IPS DF 4.7 (cell line): ENCODE measurements around the gene DMRTC2.

Experiments
- DNase-seq: peaks from one replicate; pipeline ENCODE4 v3.0.0-alpha.2; 2013; ENCODE audit warnings: low spot score; ENCODE audit errors: extremely low read depth

The DMRTC2 gene

DNA sequence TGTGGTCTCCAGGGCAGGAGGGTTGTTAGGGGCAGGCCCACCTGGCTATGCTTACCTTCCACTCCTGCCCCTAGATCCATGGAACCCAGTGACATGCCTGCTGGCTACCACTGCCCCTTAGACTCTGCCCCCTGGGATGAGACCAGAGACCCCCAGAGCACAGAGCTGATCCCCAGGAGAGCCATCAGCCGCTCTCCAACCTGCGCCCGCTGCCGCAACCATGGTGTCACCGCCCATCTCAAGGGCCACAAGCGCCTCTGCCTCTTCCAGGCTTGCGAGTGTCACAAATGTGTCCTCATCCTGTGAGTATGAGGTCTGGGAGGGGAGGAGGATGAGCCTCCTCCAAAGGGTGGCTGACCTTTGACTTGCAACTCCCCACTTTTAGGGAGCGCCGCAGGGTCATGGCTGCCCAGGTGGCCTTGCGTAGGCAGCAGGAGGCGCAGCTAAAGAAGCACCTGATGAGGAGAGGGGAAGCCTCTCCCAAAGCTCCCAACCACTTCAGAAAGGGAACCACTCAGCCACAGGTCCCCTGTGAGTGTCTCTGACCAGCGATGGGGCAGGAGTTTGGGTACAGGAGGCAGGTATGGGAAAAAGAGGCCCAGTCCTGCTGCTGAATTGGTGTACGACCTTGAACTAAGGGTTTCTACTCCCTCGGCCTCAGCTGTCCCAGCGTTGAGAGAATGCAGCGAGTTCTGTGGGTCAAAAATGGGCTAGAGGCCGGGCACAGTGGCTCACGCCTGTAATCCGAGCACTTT lies 2.7 kb downstream of the DMRTC2 start:
- DNase-seq, result no peak

GRCh38 chr19:41848666-41849065 lies 3.8 kb downstream of the DMRTC2 start:
- no peak for DNase-seq

DNA sequence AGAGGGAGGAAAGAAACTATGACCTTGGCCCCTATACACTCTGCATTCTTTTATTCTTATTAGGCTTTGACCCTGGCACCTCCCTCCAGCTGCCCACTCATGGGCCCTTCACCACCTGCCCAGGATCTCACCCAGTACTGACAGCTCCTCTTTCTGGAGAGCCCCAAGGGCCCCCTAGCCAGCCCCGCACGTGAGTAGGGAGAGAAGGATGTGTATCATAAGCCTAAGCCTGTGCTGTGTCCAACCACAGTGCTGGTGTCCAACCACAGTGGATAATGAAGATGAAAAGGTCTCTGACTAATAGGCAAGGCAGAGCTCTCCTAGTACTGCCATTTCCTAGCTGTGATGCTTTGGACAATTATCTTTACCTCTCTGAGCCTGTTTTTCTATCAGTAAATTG lies 4.2 kb downstream of the DMRTC2 start:
- no peak for DNase-seq

DNA sequence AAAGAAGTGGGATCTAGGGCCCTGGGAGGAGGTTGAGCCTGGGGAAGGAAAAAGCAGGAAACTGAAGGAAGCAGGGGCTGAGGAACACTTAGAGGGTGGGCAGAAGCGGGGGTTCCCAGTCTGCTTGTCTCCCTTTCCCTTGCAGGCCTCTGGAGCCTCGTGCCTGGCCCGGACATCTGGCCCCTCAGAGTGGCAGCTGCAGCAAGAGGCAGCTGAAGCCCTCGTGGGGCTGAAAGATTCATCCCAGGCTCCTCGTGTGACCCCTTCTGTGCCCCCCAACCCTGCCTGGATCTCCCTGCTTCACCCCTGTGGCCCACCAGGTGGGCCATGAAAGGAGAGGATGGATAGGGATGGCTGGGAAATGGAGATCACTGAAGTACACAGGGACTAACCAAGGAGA lies 5.5 kb downstream of the DMRTC2 start:
- no peak for DNase-seq

DNA sequence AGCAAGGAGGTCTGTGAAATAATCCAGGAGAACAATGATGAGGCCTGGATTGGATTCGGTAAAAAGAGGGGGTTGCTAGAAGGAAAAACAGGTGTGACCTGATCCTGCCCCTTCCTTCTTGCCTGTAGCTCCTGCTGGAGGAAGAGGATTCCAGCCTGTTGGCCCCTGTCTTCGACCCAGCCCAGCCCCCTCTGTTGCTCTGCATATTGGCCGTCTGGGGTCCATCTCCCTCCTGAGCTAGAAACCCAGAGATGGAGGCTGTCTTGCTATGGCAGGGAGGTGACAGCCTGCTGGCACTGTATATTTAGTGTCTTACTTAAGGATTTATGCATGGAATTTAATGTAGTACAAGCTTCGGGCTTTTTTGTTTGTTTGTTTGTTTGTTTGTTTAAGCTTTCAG lies 6.6 kb downstream of the DMRTC2 start:
- DNase-seq, result no peak

DNA sequence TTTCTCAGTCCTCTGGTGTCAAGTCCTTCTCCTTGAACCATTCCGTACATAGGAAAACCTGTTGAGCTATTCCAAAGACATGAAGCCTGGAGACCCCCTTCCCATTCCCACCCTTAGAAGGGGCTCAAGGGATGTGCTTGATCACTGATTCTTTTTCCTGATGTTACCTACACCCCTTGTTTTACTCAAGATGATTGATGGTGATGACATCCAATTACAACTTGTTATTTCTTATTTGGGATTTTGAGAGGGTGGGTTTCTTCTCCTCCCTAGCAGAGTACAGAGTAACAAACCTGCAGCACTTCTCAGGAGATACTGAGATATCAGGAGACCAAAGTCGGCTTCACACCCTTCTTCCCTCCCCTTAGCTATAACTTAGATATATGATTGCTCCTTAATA lies 8.5 kb downstream of the DMRTC2 start:
- no peak for DNase-seq

DNA sequence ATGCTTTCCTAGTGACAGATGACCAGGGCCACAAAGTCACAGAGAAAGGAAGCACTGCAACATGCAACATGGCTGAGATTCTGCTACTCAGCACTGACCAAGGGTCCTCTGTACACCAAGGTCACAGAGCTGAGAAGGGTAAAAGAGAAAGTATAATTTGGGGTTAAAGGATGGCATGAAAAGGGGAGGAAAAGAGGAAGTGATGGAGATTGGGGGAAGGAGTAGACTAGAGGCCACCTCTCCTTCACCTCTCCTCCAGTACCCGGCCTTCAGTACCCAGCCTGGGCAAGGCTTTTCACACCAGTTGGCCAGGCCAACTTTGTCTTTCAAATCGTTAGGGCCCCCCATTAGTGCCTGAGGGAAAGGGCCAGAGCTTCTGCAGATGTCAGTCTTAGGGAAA lies 8.9 kb downstream of the DMRTC2 start:
- DNase-seq, result no peak

DNA sequence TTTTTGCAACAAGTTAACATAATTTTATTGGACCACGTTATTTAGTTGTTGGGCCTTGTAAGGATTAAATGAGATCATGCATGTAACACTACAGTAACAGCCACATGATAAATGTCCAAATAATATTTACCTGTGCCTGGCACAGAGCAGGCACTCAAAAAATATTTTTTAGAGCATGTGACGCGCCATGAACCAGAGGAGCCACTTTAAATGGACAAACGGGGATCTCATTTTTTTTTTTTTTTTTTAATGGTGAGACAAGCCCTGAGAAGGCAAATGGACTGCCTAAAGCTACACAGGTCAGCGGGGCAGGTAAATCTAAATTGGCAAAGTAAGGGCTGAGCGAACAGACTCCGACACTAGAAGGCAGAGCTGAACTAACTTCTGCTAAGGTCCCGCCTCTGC lies 14.4 kb downstream of the DMRTC2 start:
- DNase-seq, result no peak

GRCh38 chr19:41859618-41860418 lies 15.0 kb downstream of the DMRTC2 start, which contains the start of gene RPS19:
RPS19 (plus strand) TSS chr19:41860255; CDS start chr19:41860775, 520 bp downstream.
- DNase-seq, result peak; percentile 94

DNA sequence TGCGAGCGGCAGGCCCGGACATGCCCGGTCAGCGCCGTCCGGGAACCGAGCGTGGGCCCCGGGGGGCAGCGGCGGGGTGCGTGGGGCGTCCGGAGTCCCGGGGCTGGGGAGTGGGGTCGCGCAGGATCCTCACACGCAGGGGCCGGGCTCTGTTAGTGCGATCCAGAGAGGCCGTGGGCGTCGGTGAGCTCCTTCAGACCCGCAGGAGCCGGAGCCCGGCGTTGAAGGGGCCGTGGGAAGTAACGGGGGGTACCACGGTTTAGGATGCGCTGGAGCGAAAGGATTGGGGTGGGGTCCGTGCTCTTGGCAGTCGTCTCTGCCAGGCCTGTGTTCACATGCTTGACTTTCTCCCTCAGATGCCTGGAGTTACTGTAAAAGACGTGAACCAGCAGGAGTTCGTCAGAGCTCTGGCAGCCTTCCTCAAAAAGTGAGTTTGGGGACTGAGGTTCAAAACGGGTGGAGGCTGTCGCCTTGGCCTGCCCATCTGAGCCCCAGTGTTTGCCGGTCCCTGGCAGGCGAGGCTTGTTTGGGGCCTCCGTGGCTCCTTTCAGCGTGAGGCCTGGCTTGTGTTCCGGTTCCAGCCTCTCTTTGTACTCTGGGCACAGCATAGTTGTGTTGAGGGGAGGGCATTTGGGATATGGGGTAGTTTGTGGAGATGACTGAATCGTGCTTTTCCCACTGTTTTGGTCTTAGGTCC lies 15.7 kb downstream of the DMRTC2 start:
- no peak for DNase-seq

DNA sequence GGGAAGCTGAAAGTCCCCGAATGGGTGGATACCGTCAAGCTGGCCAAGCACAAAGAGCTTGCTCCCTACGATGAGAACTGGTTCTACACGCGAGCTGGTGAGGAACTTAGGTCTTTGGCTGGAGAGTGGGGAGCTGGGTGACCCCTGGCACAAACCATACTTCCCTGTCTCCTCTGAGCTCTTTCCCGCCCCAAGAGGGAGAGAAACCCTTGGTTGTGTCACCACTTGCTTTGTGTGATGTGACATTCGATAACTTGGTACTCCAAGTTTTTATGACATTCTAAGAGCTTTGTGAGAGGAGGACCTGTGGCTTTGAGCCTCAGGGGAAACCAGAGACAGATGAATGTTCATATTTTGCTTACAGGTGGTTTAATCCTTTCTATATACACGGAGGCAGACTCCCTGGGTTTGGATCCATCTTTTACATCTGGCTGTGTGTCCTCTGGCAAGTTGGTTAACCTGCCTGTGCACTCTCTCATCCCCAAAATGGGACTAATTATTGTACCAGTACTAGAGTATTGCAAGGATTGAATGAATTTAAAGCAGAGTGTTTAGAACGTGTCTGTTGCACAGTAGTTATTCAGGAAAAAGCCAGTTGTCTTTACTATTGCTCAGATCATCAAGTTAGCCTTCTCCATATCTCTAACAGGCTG lies 16.4 kb downstream of the DMRTC2 start:
- no peak for DNase-seq

DNA sequence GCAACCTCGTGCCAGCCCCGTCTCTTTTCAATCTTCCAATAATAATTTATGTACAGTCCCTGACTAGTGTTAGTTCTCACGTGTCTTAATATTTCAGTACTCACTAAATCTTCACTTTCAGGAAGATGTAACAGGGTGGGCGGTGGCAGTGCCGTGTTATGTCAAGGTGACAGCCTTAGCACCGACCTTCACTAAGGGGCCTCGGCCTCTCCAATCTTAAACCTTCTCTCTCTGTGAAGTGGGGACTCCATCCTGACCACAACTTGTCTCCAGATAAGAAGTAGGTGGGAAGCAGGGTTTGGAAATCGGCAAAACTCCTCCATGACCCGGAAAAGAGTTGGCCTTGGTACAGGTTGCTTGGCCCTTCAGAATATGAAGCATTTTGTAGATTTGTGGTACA lies 17.0 kb downstream of the DMRTC2 start:
- DNase-seq, result no peak

GRCh38 chr19:41862445-41862986 lies 17.7 kb downstream of the DMRTC2 start:
- no peak for DNase-seq

DNA sequence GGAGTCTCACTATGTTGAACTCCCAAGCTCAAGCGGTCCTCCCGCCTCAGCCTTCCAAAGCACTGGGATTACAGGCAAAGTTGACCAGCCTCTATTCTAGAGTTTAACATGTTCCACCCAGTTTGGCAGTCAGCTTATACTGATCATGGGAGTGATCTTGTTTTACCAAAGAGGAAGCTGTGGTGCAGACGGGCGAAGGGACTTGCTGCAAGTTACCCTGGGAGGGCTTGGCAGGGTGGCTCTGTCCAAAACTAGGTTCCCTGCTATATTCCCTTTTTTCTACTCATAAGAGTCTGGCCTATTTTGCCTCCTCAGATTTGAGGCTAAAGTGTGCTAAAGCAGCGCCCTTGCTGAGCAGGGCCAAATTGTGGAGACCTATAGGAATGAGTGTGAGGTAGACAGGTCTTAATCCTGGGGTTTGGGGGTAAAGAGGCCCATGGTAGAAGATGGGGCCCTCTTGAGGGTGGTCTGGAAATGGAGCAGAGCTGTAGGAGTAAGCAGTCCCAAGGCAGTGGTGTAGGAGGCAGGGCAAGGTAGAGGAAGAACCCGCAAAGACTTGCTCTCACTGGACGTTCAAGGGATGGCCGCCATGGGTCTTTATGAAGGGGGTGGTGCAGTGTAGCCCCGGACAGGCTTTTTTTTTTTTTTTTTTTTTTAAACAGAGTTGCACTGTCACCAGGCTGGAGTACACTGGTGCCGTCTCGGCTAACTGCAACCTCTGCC lies 18.5 kb downstream of the DMRTC2 start:
- no peak for DNase-seq

DNA sequence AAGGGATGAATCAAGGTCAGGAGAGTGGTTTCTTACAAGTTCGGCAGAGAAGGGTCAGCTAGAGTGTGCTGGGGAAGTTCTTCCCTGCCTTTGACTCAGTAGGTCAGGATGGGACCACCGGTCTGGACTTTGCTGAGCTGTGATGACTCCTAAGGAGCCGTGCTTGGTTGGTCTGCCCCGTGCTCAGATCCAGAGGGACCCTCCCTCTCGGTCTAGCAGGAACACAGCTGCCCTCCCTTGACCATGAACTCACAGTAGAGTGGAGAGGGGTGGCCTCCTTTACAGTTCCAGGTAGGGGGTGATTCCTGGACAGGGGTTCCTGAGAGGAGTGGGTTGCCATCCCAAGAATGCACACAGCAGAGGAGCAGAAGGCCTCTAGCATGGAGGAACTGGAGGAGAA lies 19.5 kb downstream of the DMRTC2 start:
- DNase-seq, result no peak

- DNase-seq, result no peak
These were observed 21.4 kb downstream of the DMRTC2 start for GRCh38 chr19:41866284-41866683.

GRCh38 chr19:41868120-41868988 lies 23.5 kb downstream of the DMRTC2 start:
- DNase-seq, result no peak

GRCh38 chr19:41868989-41869300 lies 24.1 kb downstream of the DMRTC2 start:
- DNase-seq, result no peak

- no peak for DNase-seq
These were observed 24.6 kb downstream of the DMRTC2 start for GRCh38 chr19:41869374-41869955.
